HG02759 (cell line): ENCODE measurements around the gene PLEKHJ1.

Experiments used
- ATAC-seq: cut with Tn5 transposase; IDR thresholded peaks from one replicate; pipeline ENCODE4 v1.9.1; 2021; ENCODE audit warnings: mild to moderate bottlenecking, moderate library complexity; ENCODE audit not compliant: unreplicated experiment

Gene PLEKHJ1

GRCh38 chr19:2249880-2250765, 14.0 kb upstream of the PLEKHJ1 start:
- no peak for ATAC-seq

- no peak for ATAC-seq
Observed at GRCh38 chr19:2249010-2249866, 13.1 kb upstream of the PLEKHJ1 start, which contains the start of gene AMH. AMH (plus strand) TSS chr19:2249323; CDS start chr19:2249333, 10 bp downstream.

GRCh38 chr19:2248136-2249009, 12.2 kb upstream of the PLEKHJ1 start:
- ATAC-seq: no peak

- ATAC-seq: no peak
Observed at GRCh38 chr19:2247433-2248101, 11.4 kb upstream of the PLEKHJ1 start.

- ATAC-seq: no peak
Observed at GRCh38 chr19:2246801-2247361, 10.8 kb upstream of the PLEKHJ1 start.

GRCh38 chr19:2246014-2246620, 10.0 kb upstream of the PLEKHJ1 start:
- no peak for ATAC-seq

- ATAC-seq: no peak
Observed at GRCh38 chr19:2245273-2245672, 9.1 kb upstream of the PLEKHJ1 start.

- no peak for ATAC-seq
Observed at GRCh38 chr19:2244486-2244885, 8.4 kb upstream of the PLEKHJ1 start.

- ATAC-seq: no peak
Observed at GRCh38 chr19:2244125-2244411, 7.9 kb upstream of the PLEKHJ1 start.

- ATAC-seq: no peak
Observed at GRCh38 chr19:2243274-2244124, 7.4 kb upstream of the PLEKHJ1 start.

GRCh38 chr19:2242816-2243215, 6.7 kb upstream of the PLEKHJ1 start:
- no peak for ATAC-seq

- no peak for ATAC-seq
Observed at GRCh38 chr19:2242092-2242537, 6.0 kb upstream of the PLEKHJ1 start.

- ATAC-seq: no peak
Observed at GRCh38 chr19:2240881-2241760, 5.0 kb upstream of the PLEKHJ1 start.

- no peak for ATAC-seq
Observed at GRCh38 chr19:2239771-2240770, 3.9 kb upstream of the PLEKHJ1 start.

GRCh38 chr19:2239173-2239572, 3.0 kb upstream of the PLEKHJ1 start:
- ATAC-seq: no peak

GRCh38 chr19:2237869-2238153, 1.7 kb upstream of the PLEKHJ1 start:
- no peak for ATAC-seq
